NCI-H2029 (cell line): ENCODE data around the gene DSCAM.
"Not testable (repeated sequence)": the region's sequence is repeated elsewhere in the genome, so short reads cannot be mapped to it uniquely, and the experiment has no call there.

Source experiments
- DNase-seq: peaks from one replicate; lab custom pipeline; 2025; lab: John Stamatoyannopoulos, UW

The DSCAM gene

GRCh38 chr21:40244981-40245380 is 602.0 kb downstream of the DSCAM start:
- no peak for DNase-seq

DNA sequence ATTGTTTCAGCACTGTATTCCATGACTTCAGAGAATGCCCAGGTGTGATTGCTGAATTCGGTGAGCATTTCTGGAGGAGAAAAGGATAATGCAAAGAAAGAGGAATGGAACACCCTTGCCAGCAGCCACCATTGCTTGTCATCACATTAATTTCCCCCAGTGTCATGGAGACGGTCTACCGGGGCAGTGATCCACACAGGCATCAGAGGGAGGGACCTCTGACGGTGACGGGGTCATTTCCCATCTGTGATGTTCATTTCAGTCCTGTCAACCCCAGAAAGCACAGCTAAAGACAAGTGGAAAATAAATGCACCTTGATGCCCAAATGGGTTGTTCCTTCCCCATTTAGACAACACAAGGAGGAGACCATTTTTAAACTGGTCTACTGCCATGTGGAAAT is 603.3 kb downstream of the DSCAM start:
- no peak for DNase-seq

DNA sequence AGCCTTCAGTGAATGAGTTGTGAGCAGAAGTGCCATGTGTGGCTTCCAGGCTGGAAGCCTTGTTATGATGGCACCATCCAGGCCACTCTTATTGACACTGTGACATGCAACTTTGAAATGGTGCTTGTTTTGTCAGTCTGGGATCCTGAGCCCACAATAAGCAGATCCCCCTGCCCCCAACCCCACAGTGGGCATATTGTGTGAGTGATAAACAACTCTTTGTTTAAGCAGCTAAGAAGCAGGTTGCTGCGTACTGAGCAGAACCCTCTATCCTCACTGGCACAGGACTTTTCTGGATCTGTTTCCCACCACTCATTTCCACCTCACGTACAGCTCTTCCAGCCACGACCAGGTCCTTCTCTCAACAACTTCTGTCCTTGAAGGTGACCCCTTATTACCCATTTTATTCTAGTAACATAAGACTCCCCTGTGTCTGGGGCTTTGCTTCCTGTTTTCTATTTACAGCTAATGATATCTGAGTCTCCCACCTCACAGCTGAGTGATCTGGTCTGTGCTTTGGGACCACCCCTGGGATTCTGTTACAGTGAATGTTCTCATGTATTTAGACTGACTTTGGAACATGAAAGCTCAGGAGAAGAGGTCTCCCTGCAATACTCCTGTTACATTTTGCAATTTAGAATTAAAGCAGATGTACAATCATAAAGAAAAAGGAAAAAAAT is 604.2 kb downstream of the DSCAM start:
- DNase-seq = no peak

DNA sequence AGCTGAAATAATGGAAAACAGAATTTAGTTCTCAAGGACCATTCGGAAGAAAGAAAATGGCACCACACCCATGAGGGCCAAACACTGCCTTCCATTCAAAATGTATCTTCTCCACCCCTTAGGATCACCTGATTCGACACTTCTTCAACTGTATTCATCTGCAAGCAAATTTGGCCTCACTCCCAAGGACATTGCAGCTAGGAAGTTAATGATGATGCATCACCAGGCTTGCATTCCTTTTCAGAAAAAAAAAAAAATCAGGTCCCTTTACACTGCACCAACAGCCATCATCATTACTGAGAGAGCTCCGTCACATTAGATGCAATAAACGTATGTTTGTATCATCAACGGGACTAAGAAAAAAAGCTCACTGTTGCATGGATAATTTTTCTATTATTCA is 611.4 kb downstream of the DSCAM start:
- no peak for DNase-seq

DNA sequence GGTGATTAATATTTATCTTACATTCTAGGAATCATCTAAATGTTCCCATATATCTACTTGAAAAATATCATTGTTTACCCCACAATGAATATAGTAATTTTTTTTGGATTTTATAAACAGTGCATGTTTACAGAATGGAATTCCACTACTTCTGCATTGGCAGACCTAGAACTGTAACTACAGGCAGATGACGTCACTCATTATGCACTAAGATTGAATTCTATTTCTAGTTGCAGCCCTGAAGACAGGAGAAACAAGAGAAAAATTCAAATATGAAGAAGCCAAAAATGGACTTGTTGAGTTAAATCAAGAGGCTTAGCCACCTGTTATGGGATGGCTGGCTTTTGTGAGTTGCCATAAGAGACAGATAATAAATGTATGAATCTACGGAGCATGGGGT is 615.0 kb downstream of the DSCAM start:
- no peak for DNase-seq

- DNase-seq = no peak
Observed at GRCh38 chr21:40227096-40227495, 619.9 kb downstream of the DSCAM start.

DNA sequence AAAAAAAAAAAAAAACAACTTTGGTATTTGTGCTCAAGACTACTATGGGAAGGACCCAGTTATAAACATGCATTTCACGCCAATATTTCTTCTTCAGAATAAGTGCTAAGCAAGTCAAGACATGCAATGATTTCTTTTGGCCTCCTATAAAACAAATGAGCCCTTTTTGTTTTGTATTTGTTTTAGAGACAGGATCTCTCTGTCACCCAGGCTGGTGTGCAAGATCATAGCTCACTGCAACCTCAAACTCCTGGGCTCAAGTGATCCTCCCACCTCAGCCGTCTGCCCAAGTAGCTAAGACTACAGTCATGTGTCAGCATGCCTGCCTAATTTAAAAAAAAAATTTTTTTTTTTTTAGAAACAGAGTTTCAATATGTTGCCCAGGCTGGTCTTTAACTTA is 631.0 kb downstream of the DSCAM start:
- DNase-seq = no peak

GRCh38 chr21:40210251-40210650 is 636.7 kb downstream of the DSCAM start:
- no peak for DNase-seq

DNA sequence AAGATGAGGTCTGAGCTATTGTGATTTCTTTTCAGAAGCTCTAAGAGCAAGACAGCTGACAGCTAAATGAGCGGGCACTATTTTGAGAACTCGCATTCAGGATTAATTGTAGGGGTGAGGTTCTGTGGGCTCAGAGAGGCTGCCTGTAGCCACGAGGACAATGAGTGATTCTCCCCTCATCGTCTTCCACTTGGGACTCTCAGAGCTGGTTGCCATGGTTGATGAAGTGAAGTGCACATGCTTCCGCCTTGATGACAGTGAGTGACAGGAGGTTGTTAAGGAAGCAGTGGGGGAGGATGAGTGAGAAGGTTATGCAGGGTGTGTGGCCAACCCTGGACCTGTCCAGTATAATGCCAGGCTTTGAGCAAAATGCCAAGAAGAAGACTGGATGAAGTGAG is 638.0 kb downstream of the DSCAM start:
- DNase-seq = no peak

DNA sequence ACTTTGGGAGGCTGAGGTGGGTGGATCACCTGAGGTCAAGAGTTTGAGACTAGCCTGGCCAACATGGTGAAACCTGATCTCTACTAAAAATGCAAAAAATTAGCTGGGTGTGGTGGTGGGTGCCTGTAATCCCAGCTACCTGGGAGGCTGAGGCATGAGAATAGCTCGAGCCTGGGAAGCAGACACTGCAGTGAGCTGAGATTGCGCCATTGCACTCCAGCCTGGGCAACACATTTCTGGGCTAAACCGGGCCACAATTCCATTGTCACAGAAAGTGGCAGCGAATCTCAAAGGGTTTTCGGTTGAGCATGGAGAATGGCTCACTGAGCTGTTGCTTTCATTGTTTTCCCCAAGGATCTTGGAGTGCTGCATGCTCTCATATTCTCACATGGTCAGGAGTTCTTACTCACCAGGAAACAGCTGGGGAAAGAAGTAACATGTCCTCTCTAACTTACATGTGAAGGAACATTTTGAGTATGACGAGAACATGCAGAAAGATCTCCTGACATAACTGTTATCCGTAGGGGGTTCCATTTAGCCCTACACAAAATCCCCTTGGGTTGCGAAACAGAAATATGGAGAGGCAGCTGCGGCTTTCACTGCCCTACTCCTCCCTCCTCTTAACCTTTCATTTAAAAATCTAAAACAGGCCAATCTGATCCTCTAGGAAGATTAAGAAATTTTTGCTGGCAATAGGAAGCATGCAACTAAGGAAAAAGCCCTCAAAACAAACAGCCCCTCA is 638.6 kb downstream of the DSCAM start:
- no peak for DNase-seq

- DNase-seq = no peak
Observed at GRCh38 chr21:40200946-40201345, 646.0 kb downstream of the DSCAM start.

DNA sequence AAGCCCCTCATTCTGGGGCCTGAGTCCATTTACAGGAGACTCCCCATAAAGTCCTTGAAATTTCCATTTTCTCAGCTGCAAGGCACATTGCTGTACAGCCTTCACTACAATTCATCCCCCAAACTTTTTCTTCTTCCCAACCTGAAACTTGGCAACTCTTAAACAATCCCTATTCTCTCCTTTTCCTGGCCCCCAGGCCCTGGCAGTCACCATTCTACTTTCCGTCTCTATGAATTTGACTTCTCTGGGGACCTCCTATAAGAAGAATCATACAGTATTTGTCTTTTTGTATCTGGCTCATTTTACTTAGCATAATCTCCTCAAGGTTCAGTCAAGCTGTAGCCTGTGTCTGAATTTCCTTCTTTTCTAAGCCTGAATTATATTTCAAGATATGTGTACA is 646.8 kb downstream of the DSCAM start:
- no peak for DNase-seq

DNA sequence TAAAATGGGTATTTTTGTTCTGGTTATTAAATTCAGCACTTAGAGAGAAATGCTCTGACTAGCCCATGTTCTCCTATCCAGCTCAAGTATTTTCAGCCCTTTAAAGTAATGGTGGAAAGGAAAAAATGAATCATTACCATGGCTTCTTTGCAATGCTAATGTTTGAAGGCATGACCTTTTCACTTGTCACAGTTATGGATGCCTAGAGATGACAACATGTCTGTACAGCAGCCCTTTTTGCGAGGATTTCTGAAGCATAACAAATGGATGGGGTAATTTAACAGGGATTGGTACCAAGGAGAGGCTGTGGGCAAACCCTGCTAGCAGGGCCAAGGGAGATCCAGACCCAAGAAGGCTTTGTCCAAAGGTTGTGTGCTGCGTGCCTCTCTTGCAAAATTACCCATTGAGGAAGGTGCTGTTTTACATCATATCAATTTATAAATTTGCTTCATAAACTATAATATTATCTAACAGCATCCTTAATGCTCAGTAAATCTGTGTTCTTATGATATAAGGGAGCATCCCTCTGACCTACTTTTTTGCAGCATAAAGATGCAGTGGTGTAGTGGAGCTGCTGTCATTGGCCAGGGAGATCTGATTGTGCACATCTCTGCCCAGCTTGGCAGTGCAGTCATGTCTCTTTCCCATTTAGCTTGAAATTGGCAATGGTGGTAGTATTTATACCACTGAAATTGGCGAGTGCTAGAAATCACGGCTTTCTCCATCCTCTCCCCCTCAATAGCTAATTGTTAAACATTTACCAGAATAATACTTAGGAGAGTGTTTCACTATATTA is 652.6 kb downstream of the DSCAM start:
- DNase-seq = no peak

GRCh38 chr21:40191616-40192015 is 655.3 kb downstream of the DSCAM start:
- DNase-seq = no peak

DNA sequence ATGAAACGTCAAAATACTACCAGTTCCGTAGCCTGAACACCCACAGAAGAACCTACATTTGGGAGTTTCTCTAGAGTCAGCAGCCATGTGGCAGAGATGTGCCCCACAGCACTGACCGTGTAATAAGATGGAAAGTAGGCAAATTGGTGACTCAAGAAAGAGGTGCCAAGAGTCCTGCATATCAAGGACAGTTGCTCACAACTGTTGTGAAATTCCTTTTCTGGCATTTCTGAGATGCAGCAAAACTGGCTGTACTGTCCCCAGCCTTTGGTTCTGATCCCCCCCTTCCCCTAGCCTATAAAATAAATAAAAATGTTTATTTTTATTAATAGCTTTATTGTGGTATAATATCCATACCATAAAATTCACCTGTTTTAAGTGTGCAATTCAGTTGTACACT is 655.8 kb downstream of the DSCAM start:
- DNase-seq = no peak

- no peak for DNase-seq
Observed at GRCh38 chr21:40187946-40188654, 658.9 kb downstream of the DSCAM start.

DNA sequence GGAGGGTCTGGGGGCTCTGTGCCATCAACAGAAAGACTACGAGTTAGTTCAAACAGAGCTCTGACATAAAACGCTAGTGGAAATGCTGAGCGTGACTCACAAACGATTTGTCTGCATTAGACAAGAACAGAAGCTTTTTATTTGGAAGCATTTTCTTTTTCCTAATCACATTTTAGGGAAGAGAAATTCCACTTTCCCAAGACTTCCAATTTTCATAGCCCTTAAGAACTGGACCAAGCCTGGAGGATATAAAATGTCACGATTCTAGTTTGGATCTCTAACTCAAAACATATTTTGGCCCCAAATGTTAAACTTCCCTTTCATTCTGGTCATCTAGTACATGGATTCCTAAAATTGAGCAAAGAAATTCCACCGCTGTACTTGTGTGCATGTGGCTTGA is 659.7 kb downstream of the DSCAM start:
- no peak for DNase-seq

DNA sequence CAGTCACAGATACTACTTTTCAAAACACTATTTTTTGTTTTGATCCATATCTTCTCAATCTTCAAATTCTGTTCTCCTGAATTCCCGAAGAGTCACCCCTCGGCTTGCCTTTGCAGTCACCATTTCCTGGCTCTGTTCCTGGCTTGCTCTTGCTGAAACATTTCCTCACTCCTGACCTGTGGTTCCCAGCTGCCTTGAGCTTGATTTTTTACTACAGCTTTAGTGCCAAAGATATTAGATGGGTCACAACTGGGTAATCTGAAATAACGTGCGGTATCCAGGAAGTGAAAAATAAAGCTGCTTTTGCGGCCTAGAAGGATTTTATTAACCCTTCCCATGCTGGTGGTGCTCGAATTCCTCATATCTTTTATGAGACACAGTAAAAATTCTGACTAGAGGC is 660.9 kb downstream of the DSCAM start:
- no peak for DNase-seq

DNA sequence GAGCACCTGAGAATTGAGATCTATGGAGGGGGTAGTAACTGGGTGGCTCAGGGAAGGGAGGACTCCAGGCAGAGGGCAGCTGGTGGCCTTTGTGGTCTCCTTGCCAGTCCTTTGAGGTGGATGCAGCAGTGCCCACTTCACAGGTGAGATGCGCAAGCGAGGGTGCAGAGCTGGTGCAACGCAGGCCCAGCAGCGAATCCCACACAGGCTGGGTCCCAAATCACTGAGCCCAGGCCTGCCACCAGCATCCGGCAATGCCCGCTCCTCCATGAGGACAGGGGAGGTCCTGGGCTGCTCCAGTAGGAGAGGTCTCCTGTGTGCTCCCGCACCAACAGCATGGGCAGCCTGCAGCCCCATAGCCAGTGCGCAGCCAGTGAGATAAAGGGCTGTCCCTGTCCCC is 661.8 kb downstream of the DSCAM start:
- no peak for DNase-seq

DNA sequence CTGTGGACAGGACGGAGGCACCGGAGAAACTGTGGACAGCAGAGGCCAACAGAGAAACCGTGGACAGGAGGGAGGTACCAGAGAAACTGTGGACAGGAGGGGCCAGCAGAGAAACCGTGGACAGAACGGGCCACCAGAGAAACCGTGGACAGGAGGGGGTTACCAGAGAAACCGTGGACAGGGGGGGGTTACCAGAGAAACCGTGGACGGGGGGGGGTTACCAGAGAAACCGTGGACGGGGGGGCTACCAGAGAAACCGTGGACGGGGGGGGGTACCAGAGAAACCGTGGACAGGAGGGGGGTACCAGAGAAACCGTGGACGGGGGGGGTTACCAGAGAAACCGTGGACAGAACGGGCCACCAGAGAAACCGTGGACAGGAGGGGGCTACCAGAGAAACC is 664.5 kb downstream of the DSCAM start:
- DNase-seq = not testable (repeated sequence)

DNA sequence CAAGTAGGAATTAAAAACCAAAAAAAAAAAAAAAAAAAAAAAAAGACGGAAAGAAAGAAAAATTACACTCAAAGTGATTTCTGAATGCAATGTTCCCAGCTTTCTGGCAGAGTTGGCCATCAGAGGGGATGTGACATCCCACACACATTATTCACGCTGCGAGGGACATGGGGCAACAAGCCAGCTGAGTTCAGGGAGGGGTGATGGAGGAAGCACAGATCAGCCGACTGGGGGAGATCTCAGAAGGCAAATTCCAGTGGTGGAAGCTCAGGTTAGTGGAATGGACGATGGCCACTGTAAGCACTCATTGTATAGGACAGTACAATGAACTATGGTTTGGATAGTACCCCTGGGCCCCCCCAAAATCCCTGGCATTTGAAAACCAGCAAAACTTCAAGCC is 667.8 kb downstream of the DSCAM start:
- no peak for DNase-seq

DNA sequence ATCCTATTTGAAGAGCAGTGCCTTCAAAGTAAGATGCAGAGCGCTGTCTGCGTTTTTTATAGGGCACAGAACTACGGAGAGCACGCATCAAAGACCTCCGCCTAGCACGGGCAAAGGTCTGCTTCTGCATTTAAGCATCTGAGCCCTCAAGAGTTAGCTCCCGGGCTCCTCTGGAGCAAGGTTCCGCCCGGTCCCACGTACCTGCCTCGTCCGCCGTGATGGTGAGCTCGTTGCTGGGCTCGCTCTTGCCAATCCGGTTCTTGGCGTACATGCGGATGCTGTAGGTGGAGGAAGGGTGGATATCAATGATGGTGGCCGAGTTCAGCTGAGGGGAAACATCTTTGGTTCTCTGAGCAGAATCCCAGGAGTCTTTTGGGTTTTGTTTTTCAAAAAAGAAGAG is 668.2 kb downstream of the DSCAM start:
- DNase-seq = no peak
